SK-N-MC (cell line): ENCODE results near the gene PAN2.
A peak's percentile ranks its signal among the peaks of the same experiment; 100 is the strongest.
"Not testable (repeated sequence)": the region's sequence is repeated elsewhere in the genome, so short reads cannot be mapped to it uniquely, and the experiment has no call there.

ENCODE experiments used
- DNase-seq: peaks from one replicate; pipeline ENCODE4 v3.0.0-alpha.2; 2011; ENCODE audit warnings: low read depth, low spot score
- H3K27ac ChIP-seq: fragments of 200-600 bp; sonication (generic); 2 replicates; pipeline ENCODE4 v1.5.1; 2016; ENCODE audit warnings: mixed run types
- H3K36me3 ChIP-seq: fragments of 200-600 bp; sonication (generic); 2 replicates; pipeline ENCODE4 v1.6.1; 2017; ENCODE audit warnings: antibody characterized with exemption, low read length, mixed read lengths; ENCODE audit not compliant: insufficient read depth
- H3K4me3 ChIP-seq: fragments of 200-600 bp; sonication (generic); 2 replicates; pipeline ENCODE4 v1.5.1; 2016
- H3K9ac ChIP-seq: fragments of 200-600 bp; sonication (generic); 2 replicates; pipeline ENCODE4 v1.8.0; 2017; ENCODE audit warnings: mixed run types, mixed read lengths; ENCODE audit not compliant: insufficient read length
- H3K9me3 ChIP-seq: fragments of 200-600 bp; sonication (generic); 2 replicates; pipeline ENCODE4 v1.6.1; 2017; ENCODE audit warnings: low read depth, mild to moderate bottlenecking, antibody characterized with exemption, low read length, moderate library complexity, mixed read lengths
- EZH2 ChIP-seq: fragments of 200-600 bp; sonication (generic); IDR thresholded peaks from one replicate; pipeline ENCODE4 v1.6.1; 2017; ENCODE audit warnings: antibody characterized with exemption
- FOXP2 ChIP-seq: optimal IDR thresholded peaks from 2 replicates; pipeline ENCODE3; 2011; ENCODE audit warnings: mild to moderate bottlenecking, moderate library complexity; ENCODE audit not compliant: insufficient read depth; ENCODE audit errors: extremely low read length, control extremely low read depth
- POLR2AphosphoS5 ChIP-seq: IDR thresholded peaks from 2 replicates; pipeline ENCODE4 v1.6.1; 2012; ENCODE audit warnings: mild to moderate bottlenecking, low read depth, low read length, borderline replicate concordance

The PAN2 gene

GRCh38 chr12:56286044-56286830 lies 47.6 kb downstream of the PAN2 start:
- Histone ChIP-seq H3K27ac (no peak overlapping the region), H3K9me3 (no peaks in the 10 kb centered on the region), H3K9ac (no peak overlapping the region), H3K36me3 (peaks cover 66% of the 10 kb centered on the region), H3K4me3 (no peak overlapping the region)
- TF ChIP-seq POLR2AphosphoS5 (no peak), FOXP2 (no peak), EZH2 (no peak)
- no peak for DNase-seq

- H3K9me3 ChIP-seq, H3K4me3 ChIP-seq, DNase-seq, H3K9ac ChIP-seq, H3K27ac ChIP-seq: not testable (repeated sequence)
- peaks cover 63% of the 10 kb centered on the region for H3K36me3 ChIP-seq
Observed at GRCh38 chr12:56284263-56284662, 49.5 kb downstream of the PAN2 start.

DNA sequence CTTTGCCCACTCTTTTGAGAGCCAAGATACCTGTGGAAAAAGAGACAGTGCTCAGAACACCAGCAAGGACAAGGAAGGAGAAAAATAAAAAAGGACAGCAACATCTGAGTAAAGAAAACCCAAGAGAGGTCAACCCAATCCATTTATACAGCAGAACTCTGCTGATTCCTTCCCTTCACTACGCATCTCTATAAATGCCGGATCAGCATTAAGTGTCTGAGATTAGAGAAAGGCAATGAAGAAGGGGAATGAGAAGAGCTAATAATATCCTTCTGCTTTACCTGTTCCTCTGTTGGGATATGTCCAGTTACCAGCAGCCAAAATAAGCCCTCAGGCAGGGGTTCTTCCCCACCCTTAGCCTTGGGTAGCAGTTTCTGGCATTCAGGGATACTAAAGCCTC lies 51.2 kb downstream of the PAN2 start:
- peaks cover 76% of the 10 kb centered on the region for H3K36me3 ChIP-seq
- H3K9me3 ChIP-seq, result no peaks in the 10 kb centered on the region
- no peak overlapping the region for H3K4me3 ChIP-seq
- no peak overlapping the region for H3K27ac ChIP-seq
- H3K9ac ChIP-seq, result no peak overlapping the region
- no peak for DNase-seq
- TF ChIP-seq FOXP2 (no peak), EZH2 (no peak), POLR2AphosphoS5 (no peak)

- Histone ChIP-seq H3K4me3 (no peak overlapping the region), H3K36me3 (peaks cover 79% of the 10 kb centered on the region), H3K9me3 (no peaks in the 10 kb centered on the region), H3K27ac (no peak overlapping the region), H3K9ac (no peak overlapping the region)
- DNase-seq, result no peak
- TF ChIP-seq FOXP2, result no peak
- TF ChIP-seq EZH2, result no peak
- no peak for TF ChIP-seq POLR2AphosphoS5
Observed at GRCh38 chr12:56282030-56282429, 51.8 kb downstream of the PAN2 start.

- 0 out of 2 replicates have a peak overlapping the region, but pooled peaks have one; percentile 4 for H3K27ac ChIP-seq
- DNase-seq, result no peak
- H3K4me3 ChIP-seq, result no peak overlapping the region
- no peak overlapping the region for H3K9ac ChIP-seq
- no peak for TF ChIP-seq POLR2AphosphoS5
- TF ChIP-seq FOXP2, result no peak
- TF ChIP-seq EZH2, result no peak
- no peaks in the 10 kb centered on the region for H3K9me3 ChIP-seq
- peaks cover 80% of the 10 kb centered on the region for H3K36me3 ChIP-seq
Observed at GRCh38 chr12:56280849-56281248, 53.0 kb downstream of the PAN2 start.

DNA sequence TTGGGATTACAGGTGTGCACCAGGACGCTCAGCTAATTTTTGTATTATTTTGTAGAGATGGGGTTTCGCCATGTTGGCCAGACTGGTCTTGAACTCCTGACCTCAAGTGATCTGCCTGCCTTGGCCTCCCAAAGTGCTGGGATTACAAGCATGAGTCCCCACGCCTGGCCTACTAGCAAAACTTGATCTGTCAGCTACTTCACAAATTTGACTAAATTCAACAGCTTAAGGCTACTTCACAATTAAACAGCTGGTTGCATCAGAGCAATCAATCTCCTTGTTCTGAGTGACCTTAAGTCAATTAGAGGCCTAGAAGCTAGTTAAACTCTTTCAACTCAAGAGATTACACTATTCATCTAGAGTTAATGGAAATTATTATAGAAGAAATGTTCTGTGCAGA lies 54.9 kb downstream of the PAN2 start:
- no peaks in the 10 kb centered on the region for H3K9me3 ChIP-seq
- H3K4me3 ChIP-seq, result no peak overlapping the region
- no peak overlapping the region for H3K9ac ChIP-seq
- H3K27ac ChIP-seq, result no peak overlapping the region
- no peak for DNase-seq
- H3K36me3 ChIP-seq, result peaks cover 87% of the 10 kb centered on the region
- TF ChIP-seq FOXP2 (no peak), EZH2 (no peak), POLR2AphosphoS5 (no peak)

- Histone ChIP-seq H3K36me3 (peaks cover 77% of the 10 kb centered on the region), H3K9ac (no peak overlapping the region), H3K9me3 (no peaks in the 10 kb centered on the region), H3K27ac (no peak overlapping the region), H3K4me3 (no peak overlapping the region)
- TF ChIP-seq EZH2, result no peak
- TF ChIP-seq FOXP2, result no peak
- no peak for TF ChIP-seq POLR2AphosphoS5
- DNase-seq, result no peak
Observed at GRCh38 chr12:56274299-56274698, 59.5 kb downstream of the PAN2 start.

DNA sequence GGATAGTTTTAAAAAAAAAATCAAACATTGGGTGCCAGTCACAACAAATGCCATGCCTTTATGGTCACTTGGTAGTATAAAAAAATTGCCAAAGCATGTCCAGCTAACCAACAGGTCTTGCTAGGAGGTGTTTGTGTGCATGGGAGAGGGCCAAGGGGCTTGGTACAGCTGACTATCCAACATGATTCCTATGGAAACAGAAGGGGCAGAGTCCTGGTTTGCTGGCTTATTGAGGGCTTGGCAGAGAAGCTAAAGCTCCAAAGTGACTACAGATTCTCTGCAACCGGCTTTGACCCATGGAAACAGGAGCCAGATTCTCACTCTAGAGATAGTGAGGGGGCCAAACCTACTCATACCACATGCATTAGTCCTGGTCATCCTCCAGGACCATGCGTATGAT lies 61.3 kb downstream of the PAN2 start:
- DNase-seq, H3K27ac ChIP-seq, H3K9me3 ChIP-seq, H3K4me3 ChIP-seq, H3K9ac ChIP-seq: not testable (repeated sequence)
- H3K36me3 ChIP-seq, result peaks cover 60% of the 10 kb centered on the region

GRCh38 chr12:56271031-56271430 lies 62.8 kb downstream of the PAN2 start:
- H3K9ac ChIP-seq, result no peak overlapping the region
- H3K4me3 ChIP-seq, result no peak overlapping the region
- DNase-seq, result no peak
- TF ChIP-seq EZH2 (no peak), POLR2AphosphoS5 (no peak), FOXP2 (no peak)
- H3K9me3 ChIP-seq, result no peaks in the 10 kb centered on the region
- H3K27ac ChIP-seq, result peak overlapping the region; percentile 54; the same call in 1 of the 2 replicates
- H3K36me3 ChIP-seq, result peaks cover 50% of the 10 kb centered on the region
